Bronchial epithelial cell (primary cell): ENCODE data around the gene CTDSP2. TPM values are rescaled to one million over a fixed set of nuclear protein-coding genes. Genes with fewer than 3 reads are reported as not detected.

Experiments used
- DNase-seq: peaks from one replicate; pipeline ENCODE4 v3.0.0-alpha.2; 2010; ENCODE audit warnings: low read depth
- FAIRE-seq: peaks from 2 replicates; lab custom pipeline; 2011; peaks lifted over from hg19 to GRCh38; lab: Jason Lieb, UNC
- H3K27me3 ChIP-seq: 2 replicates; pipeline ENCODE4 v1.5.1; 2011; ENCODE audit warnings: low read length; ENCODE audit not compliant: control insufficient read depth, insufficient read depth
- H3K36me3 ChIP-seq: 2 replicates; pipeline ENCODE4 v1.5.1; 2011; ENCODE audit warnings: low read length; ENCODE audit not compliant: control insufficient read depth, insufficient read depth
- H3K4me3 ChIP-seq: 2 replicates; pipeline ENCODE4 v1.5.1; 2011; ENCODE audit warnings: mild to moderate bottlenecking, low read depth, low read length, control low read depth
- total RNA-seq: library from RNA; depleted of rRNA; stranded (reverse); fragments of >200 nt; gene quantifications from 2 replicates; pipeline ENCODE4 v1.2.1, GENCODE V29; 2014
- TF ChIP-seq, protein P1 (sequence below): IDR thresholded peaks from 2 replicates; pipeline ENCODE4 v1.5.1; 2011; ENCODE audit warnings: mild to moderate bottlenecking, moderate library complexity, low read length, control low read depth, inconsistent platforms; ENCODE audit not compliant: insufficient read depth, severe bottlenecking

The CTDSP2 gene
- total RNA-seq, 1 donor from 2014 or later: 36.3 TPM

DNA sequence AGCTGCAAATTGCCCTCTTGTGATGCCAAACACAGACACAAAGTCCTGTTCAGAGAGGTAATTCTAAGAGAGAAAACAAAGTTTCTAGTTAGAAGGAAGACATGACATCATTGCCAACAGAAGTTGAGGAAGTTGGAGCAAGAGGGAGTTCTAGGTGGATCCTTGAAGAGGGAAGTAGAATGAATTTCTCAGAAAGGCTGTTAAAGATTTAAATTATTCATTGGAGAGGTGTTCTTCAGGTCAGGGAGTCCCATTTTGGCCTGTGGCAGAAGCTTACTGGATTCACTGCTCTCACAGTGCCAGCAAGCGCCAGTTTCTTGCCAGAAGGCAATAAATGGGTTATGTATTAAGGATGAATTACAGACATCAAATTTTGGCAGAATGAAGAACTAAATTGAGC is 48.6 kb downstream of the CTDSP2 start:
- TF ChIP-seq, protein P1, sequence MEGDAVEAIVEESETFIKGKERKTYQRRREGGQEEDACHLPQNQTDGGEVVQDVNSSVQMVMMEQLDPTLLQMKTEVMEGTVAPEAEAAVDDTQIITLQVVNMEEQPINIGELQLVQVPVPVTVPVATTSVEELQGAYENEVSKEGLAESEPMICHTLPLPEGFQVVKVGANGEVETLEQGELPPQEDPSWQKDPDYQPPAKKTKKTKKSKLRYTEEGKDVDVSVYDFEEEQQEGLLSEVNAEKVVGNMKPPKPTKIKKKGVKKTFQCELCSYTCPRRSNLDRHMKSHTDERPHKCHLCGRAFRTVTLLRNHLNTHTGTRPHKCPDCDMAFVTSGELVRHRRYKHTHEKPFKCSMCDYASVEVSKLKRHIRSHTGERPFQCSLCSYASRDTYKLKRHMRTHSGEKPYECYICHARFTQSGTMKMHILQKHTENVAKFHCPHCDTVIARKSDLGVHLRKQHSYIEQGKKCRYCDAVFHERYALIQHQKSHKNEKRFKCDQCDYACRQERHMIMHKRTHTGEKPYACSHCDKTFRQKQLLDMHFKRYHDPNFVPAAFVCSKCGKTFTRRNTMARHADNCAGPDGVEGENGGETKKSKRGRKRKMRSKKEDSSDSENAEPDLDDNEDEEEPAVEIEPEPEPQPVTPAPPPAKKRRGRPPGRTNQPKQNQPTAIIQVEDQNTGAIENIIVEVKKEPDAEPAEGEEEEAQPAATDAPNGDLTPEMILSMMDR: no peak
- no peak for FAIRE-seq
- no peak overlapping the region for H3K4me3 ChIP-seq
- peaks cover 6% of the 10 kb centered on the region for H3K36me3 ChIP-seq
- H3K27me3 ChIP-seq: no peaks in the 10 kb centered on the region
- DNase-seq: no peak

DNA sequence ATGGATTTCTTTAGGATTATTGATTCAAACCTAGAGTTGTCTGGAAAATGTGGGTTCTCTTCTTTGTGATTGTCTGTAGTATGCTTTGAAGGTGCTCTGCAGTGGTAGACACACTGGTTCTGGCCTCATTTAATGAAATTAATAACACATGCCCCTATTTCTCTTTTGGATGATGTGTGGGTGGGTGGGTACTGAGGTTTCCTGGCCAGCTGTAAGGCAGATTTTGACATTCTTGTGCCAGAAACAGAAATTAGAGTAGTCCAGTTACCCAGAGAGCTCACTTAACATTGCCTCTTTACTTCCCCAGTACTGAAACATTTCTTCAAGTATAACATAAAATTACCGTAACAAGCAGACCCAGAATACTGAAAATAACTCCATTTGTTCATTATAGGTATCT is 49.5 kb downstream of the CTDSP2 start:
- FAIRE-seq (no peak), DNase-seq (no peak)
- Histone ChIP-seq H3K36me3 (peaks cover 7% of the 10 kb centered on the region), H3K27me3 (no peaks in the 10 kb centered on the region), H3K4me3 (no peak overlapping the region)
- TF ChIP-seq, protein P1: no peak

DNA sequence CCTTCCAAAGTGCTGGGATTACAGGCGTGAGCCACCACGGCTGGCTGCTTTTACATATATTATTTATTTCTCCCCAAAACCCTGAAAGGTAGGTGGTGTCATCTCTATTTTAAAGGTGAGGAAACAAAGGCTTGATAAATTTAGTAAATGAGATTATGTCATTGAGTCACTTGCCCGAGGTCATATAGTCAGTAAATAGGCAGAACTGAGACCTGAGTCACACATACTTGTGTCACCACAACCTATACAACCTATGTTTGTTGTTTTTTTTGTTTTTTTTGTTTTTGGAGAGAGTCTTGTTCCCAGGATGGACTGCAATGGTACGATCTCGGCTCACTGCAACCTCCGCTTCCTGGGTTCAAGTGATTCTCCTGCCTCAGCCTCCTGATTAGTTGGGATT is 51.2 kb downstream of the CTDSP2 start:
- TF ChIP-seq, protein P1: no peak
- no peaks in the 10 kb centered on the region for H3K27me3 ChIP-seq
- FAIRE-seq (no peak), DNase-seq (peak; percentile 95)
- no peak overlapping the region for H3K4me3 ChIP-seq
- peaks cover 7% of the 10 kb centered on the region for H3K36me3 ChIP-seq

DNA sequence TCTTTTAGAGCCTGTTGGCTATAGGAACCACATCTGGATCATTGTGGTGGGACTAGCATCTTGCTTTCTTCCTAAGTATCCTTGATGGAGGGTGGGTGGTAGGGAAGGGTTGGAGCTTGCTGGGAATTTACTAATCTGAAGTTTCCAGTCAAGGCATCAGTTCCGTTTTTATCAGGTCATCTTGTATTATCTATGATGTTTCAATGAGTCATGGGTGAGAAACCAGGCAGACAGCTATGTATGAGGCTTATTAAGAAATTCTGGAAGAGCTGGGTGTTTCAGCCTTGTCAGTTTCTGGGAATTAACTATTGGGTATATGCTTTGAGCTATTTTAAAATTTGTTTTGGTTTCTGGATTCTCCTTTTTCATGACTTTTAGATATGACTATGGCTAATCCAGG is 52.6 kb downstream of the CTDSP2 start:
- TF ChIP-seq, protein P1: no peak
- peaks cover 7% of the 10 kb centered on the region for H3K36me3 ChIP-seq
- no peak for FAIRE-seq
- no peak overlapping the region for H3K4me3 ChIP-seq
- peak; percentile 96 for DNase-seq
- H3K27me3 ChIP-seq: no peaks in the 10 kb centered on the region

DNA sequence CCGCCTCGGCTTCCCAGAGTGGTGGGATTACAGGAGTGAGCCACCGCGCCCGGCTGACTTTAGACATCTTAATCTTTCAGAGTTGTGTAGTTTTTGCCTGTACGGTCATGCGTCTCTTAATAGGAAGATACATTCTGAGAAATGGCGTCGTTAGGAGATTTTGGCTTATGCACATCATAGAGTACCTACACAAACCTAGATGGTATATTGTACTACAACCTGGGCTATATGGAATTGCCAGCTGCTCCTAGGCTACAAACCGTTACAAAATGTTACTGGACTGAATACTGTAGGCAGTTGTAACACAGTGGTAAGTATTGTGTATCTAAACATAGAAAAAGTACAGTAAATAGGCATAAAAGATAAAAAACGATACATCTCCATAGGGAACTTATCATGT is 62.7 kb downstream of the CTDSP2 start:
- Histone ChIP-seq H3K36me3 (peaks cover 11% of the 10 kb centered on the region), H3K4me3 (no peak overlapping the region), H3K27me3 (no peaks in the 10 kb centered on the region)
- DNase-seq: no peak
- no peak for FAIRE-seq
- TF ChIP-seq, protein P1: no peak

DNA sequence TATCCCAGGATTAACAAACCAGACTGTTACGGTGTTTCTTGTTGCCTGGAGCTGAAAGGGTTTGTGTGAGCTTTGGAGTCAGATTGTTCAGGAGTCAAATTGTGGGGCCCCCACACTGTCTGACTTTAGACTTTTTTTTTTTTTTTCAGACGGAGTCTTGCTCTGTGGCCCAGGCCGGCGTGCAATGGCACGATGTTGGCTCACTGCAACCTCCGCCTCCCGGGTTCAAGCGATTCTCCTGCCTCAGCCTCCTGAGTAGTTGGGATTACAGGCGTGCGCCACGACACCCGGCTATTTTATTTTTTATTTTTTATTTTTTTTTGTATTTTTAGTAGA is 63.1 kb downstream of the CTDSP2 start:
- no peak for DNase-seq
- no peak for FAIRE-seq
- Histone ChIP-seq H3K36me3 (peaks cover 11% of the 10 kb centered on the region), H3K4me3 (peak overlapping the region; percentile 73), H3K27me3 (no peaks in the 10 kb centered on the region)
- TF ChIP-seq, protein P1: no peak
